Measurements from ENCODE around the gene ASB2.

- TF ChIP-seq CTCF (conservative IDR thresholded peaks at IDR 0.05 in 1 of 2, IDR thresholded peaks at IDR 0.05 in 1 of 2; ENCODE audit: low read depth in 1 of 2, low read length in 2 of 2) (no peak), EZH2 (IDR thresholded peaks at IDR 0.05; ENCODE audit: low read length, missing control alignments) (no peak)
Observed at GRCh38 chr14:93898081-93898611, 78.2 kb downstream of the ASB2 start.
